ENCODE data around the gene SCRN1. TPM values are rescaled to one million over a fixed set of nuclear protein-coding genes. Genes with fewer than 3 reads are reported as not detected.

The SCRN1 gene
- total RNA-seq, 2 experiments from 2014 or later = 37.1 to 62.7 TPM

DNA sequence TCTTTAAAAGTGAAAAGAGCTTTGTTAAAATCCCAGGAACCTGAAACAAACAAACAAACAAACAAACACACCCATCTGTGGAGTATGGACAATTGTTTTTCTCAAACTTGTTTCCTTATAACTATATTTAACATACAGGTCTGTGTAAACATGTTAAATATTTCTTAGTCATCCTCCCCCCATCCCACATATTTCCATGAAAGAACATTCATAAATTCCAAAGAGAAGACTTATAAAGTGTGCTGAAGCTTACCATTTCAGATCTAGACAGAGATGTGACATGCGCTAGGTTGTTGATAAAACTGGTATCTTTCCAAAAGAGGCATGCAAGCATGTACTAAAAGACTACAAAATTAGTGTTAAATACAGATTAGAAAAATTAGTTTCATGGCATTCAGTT lies 30.4 kb upstream of the SCRN1 start:
- no peaks in the 10 kb centered on the region for H3K9me2 ChIP-seq (ENCODE audit: insufficient read depth, low read length)
- no peak overlapping the region for H2AFZ ChIP-seq (ENCODE audit: low read length)
- H3K4me2 ChIP-seq (ENCODE audit: low read length) = peak overlapping the region; percentile 66
- peaks cover 15% of the 10 kb centered on the region; the same call in 1 of the 2 replicates for H3K79me2 ChIP-seq (ENCODE audit: insufficient read depth, low read depth, low read length)
- no TSS peak for BruUV-seq (replicated peaks)
- no peak overlapping the region for H3K27ac ChIP-seq (ENCODE audit: low read depth, low read length, poor library complexity, severe bottlenecking)
- POLR2A ChIA-PET = no interaction called here
- no peak for TF ChIP-seq EZH2phosphoT487 (IDR thresholded peaks at IDR 0.05; ENCODE audit: borderline replicate concordance, low read depth, low read length)
- TF ChIP-seq, protein P1, sequence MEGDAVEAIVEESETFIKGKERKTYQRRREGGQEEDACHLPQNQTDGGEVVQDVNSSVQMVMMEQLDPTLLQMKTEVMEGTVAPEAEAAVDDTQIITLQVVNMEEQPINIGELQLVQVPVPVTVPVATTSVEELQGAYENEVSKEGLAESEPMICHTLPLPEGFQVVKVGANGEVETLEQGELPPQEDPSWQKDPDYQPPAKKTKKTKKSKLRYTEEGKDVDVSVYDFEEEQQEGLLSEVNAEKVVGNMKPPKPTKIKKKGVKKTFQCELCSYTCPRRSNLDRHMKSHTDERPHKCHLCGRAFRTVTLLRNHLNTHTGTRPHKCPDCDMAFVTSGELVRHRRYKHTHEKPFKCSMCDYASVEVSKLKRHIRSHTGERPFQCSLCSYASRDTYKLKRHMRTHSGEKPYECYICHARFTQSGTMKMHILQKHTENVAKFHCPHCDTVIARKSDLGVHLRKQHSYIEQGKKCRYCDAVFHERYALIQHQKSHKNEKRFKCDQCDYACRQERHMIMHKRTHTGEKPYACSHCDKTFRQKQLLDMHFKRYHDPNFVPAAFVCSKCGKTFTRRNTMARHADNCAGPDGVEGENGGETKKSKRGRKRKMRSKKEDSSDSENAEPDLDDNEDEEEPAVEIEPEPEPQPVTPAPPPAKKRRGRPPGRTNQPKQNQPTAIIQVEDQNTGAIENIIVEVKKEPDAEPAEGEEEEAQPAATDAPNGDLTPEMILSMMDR (conservative IDR thresholded peaks at IDR 0.05; ENCODE audit: low read length) = no peak
- DNase-seq (ENCODE audit: low spot score) = no peak
- H3K36me3 ChIP-seq (ENCODE audit: insufficient read depth, low read length) = peaks cover 50% of the 10 kb centered on the region
- intact Hi-C loops (cut with micrococcal nuclease; ENCODE audit: unreplicated experiment) = no loop called here
- CTCF ChIA-PET (ENCODE audit: unreplicated experiment) = no interaction called here
- no peaks in the 10 kb centered on the region for H4K20me1 ChIP-seq (ENCODE audit: insufficient read depth, low read length)
- peaks cover 44% of the 10 kb centered on the region for H3K4me1 ChIP-seq (ENCODE audit: insufficient read depth, low read length, poor library complexity, severe bottlenecking)
- H3K9me3 ChIP-seq (ENCODE audit: low read length) = no peaks in the 10 kb centered on the region
- H3K4me3 ChIP-seq (ENCODE audit: low read depth, low read length, poor library complexity, severe bottlenecking) = no peak overlapping the region

GRCh38 chr7:30019387-30019786 lies 29.8 kb upstream of the SCRN1 start:
- no peaks in the 10 kb centered on the region for H3K9me2 ChIP-seq (ENCODE audit: insufficient read depth, low read length)
- DNase-seq (ENCODE audit: low spot score) = no peak
- intact Hi-C loops (cut with micrococcal nuclease; ENCODE audit: unreplicated experiment) = no loop called here
- H3K4me3 ChIP-seq (ENCODE audit: low read depth, low read length, poor library complexity, severe bottlenecking) = no peak overlapping the region
- H3K79me2 ChIP-seq (ENCODE audit: insufficient read depth, low read depth, low read length) = peaks cover 10% of the 10 kb centered on the region; the same call in 1 of the 2 replicates
- H3K4me2 ChIP-seq (ENCODE audit: low read length) = no peak overlapping the region
- H3K36me3 ChIP-seq (ENCODE audit: insufficient read depth, low read length) = peaks cover 53% of the 10 kb centered on the region
- H4K20me1 ChIP-seq (ENCODE audit: insufficient read depth, low read length) = no peaks in the 10 kb centered on the region
- H2AFZ ChIP-seq (ENCODE audit: low read length) = no peak overlapping the region
- H3K27ac ChIP-seq (ENCODE audit: low read depth, low read length, poor library complexity, severe bottlenecking) = no peak overlapping the region
- peaks cover 38% of the 10 kb centered on the region for H3K4me1 ChIP-seq (ENCODE audit: insufficient read depth, low read length, poor library complexity, severe bottlenecking)
- no TSS peak for BruUV-seq (replicated peaks)
- no peaks in the 10 kb centered on the region for H3K9me3 ChIP-seq (ENCODE audit: low read length)
- POLR2A ChIA-PET = no interaction called here
- TF ChIP-seq, protein P1 (conservative IDR thresholded peaks at IDR 0.05; ENCODE audit: low read length) = peak; percentile 61
- TF ChIP-seq EZH2phosphoT487 (IDR thresholded peaks at IDR 0.05; ENCODE audit: borderline replicate concordance, low read depth, low read length) = no peak
- CTCF ChIA-PET (ENCODE audit: unreplicated experiment) = no interaction called here

DNA sequence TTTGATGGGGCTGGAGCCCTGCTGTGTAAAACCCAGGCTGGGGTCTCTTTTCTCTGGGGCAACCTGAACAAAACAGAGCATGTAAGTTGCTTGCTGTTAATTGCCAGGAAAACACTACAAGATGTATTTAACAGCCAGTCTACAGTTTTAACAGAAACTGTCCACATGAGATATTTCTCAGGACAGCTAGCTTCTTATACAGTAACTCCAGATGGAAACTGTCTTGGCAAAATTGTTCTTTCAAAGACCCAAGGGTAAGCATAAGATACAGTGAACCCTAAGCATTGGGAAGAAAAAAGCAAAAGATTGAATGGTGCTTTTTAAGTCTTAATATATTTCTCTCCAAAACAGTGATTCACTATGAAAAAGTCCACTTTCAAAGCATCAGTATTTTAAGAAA lies 28.9 kb upstream of the SCRN1 start:
- CTCF ChIA-PET (ENCODE audit: unreplicated experiment) = no interaction called here
- intact Hi-C loops (cut with micrococcal nuclease; ENCODE audit: unreplicated experiment) = no loop called here
- H3K27ac ChIP-seq (ENCODE audit: low read depth, low read length, poor library complexity, severe bottlenecking) = no peak overlapping the region

More for the DNA sequence above, 28.9 kb upstream of the SCRN1 start:
- no peak for DNase-seq (ENCODE audit: low spot score)
- Histone ChIP-seq H3K4me2 (ENCODE audit: low read length) (no peak overlapping the region), H3K36me3 (ENCODE audit: insufficient read depth, low read length) (peaks cover 58% of the 10 kb centered on the region), H3K79me2 (ENCODE audit: insufficient read depth, low read depth, low read length) (peaks cover 6% of the 10 kb centered on the region; the same call in 1 of the 2 replicates), H3K4me1 (ENCODE audit: insufficient read depth, low read length, poor library complexity, severe bottlenecking) (peaks cover 29% of the 10 kb centered on the region), H3K4me3 (ENCODE audit: low read depth, low read length, poor library complexity, severe bottlenecking) (no peak overlapping the region), H4K20me1 (ENCODE audit: insufficient read depth, low read length) (no peaks in the 10 kb centered on the region), H3K9me3 (ENCODE audit: low read length) (no peaks in the 10 kb centered on the region), H2AFZ (ENCODE audit: low read length) (no peak overlapping the region), H3K9me2 (ENCODE audit: insufficient read depth, low read length) (no peaks in the 10 kb centered on the region)
- BruUV-seq (replicated peaks) = no TSS peak
- POLR2A ChIA-PET = no interaction called here
- no peak for TF ChIP-seq EZH2phosphoT487 (IDR thresholded peaks at IDR 0.05; ENCODE audit: borderline replicate concordance, low read depth, low read length)
- TF ChIP-seq, protein P1 (conservative IDR thresholded peaks at IDR 0.05; ENCODE audit: low read length) = no peak

Measured in OCI-LY7 (cell line).